Hepatocyte (in vitro differentiated cells): ENCODE results near the gene CLEC16A.

ENCODE experiments used
- EZH2phosphoT487 ChIP-seq: fragments of 200-600 bp; sonication (generic); IDR thresholded peaks from one replicate; pipeline ENCODE4 v1.6.1; 2018; ENCODE audit warnings: antibody characterized with exemption, mild to moderate bottlenecking, low read depth, moderate library complexity; ENCODE audit not compliant: unreplicated experiment, severe bottlenecking
- TF ChIP-seq, protein P1 (sequence below): fragments of 200-600 bp; sonication (generic); IDR thresholded peaks from 2 replicates; pipeline ENCODE4 v1.5.1; 2016; ENCODE audit warnings: antibody characterized with exemption, mild to moderate bottlenecking; ENCODE audit not compliant: poor library complexity

DNA sequence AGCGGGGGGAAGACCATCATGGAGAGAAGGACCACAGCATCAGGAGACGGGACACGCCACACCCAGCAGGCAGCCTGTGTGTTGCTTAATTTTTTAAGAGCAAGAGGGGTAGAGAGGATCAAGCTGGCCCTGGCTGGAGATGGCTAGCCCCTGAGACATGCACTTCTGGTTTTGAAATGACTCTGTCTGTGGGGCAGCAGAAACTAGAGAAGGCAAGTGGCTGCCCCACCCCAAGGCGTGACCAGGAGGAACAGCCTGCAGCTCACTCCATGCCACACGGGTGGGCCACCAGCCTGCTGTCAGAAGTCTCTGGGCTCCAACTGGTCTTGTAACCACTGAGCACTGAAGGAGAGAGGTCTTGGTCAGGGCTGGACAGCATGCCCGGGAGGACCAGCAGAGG, 236.1 kb downstream of the CLEC16A start:
- TF ChIP-seq, protein P1, sequence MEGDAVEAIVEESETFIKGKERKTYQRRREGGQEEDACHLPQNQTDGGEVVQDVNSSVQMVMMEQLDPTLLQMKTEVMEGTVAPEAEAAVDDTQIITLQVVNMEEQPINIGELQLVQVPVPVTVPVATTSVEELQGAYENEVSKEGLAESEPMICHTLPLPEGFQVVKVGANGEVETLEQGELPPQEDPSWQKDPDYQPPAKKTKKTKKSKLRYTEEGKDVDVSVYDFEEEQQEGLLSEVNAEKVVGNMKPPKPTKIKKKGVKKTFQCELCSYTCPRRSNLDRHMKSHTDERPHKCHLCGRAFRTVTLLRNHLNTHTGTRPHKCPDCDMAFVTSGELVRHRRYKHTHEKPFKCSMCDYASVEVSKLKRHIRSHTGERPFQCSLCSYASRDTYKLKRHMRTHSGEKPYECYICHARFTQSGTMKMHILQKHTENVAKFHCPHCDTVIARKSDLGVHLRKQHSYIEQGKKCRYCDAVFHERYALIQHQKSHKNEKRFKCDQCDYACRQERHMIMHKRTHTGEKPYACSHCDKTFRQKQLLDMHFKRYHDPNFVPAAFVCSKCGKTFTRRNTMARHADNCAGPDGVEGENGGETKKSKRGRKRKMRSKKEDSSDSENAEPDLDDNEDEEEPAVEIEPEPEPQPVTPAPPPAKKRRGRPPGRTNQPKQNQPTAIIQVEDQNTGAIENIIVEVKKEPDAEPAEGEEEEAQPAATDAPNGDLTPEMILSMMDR: no peak
- TF ChIP-seq EZH2phosphoT487: no peak
